ENCODE measurements around the gene JPT2. TPM values are rescaled to one million over a fixed set of nuclear protein-coding genes. Genes with fewer than 3 reads are reported as not detected.
"Not testable (repeated sequence)": the region's sequence is repeated elsewhere in the genome, so short reads cannot be mapped to it uniquely, and the experiment has no call there.

JPT2 gene
- total and polyA plus RNA-seq, 4 experiments from 2014 or later, result 4.8 to 43.1 (median 24.4) TPM

GRCh38 chr16:1691956-1692355 is 13.9 kb downstream of the JPT2 start:
- Mint-ChIP-seq H3K36me3 (peaks cover 39 to 75% of the 10 kb centered on the region in 2 donors), H3K4me3 (no peak overlapping the region), H3K27me3 (no peaks in the 10 kb centered on the region), H3K4me1 (peaks cover 0 to 18% (median 4%) of the 10 kb centered on the region in 4 donors), H3K27ac (no peak overlapping the region), H3K9me3 (no peaks in the 10 kb centered on the region)
- intact Hi-C loops (cut with micrococcal nuclease), result no loop called here
- DNase-seq, result no peak
- Histone ChIP-seq H3K4me3 (ENCODE audit: low read length in 2 of 2) (no peak overlapping the region), H3K27me3 (ENCODE audit: insufficient read depth, low read length) (no peaks in the 10 kb centered on the region), H3K36me3 (ENCODE audit: insufficient read depth, low read length) (peaks cover 52% of the 10 kb centered on the region), H3K9me3 (ENCODE audit: control insufficient read depth in 1 of 2, low read length in 2 of 2) (no peaks in the 10 kb centered on the region), H3K27ac (ENCODE audit: low read depth, low read length) (no peak overlapping the region), H3K4me1 (ENCODE audit: insufficient read depth, low read length) (no peaks in the 10 kb centered on the region)
- CTCF ChIA-PET (ENCODE audit: partially characterized antibody), result interaction anchor here (1.2 to 1.7 kb wide), 2 partner anchors 14 to 32 kb away, joined by 3 to 5 read pairs; partner anchors contain the start of gene MAPK8IP3
- POLR2A ChIA-PET (ENCODE audit: partially characterized antibody), result interaction anchor here (2.3 kb wide), 1 partner anchor 14 kb away, joined by 8 read pairs; the partner anchor contains the start of gene MAPK8IP3

DNA sequence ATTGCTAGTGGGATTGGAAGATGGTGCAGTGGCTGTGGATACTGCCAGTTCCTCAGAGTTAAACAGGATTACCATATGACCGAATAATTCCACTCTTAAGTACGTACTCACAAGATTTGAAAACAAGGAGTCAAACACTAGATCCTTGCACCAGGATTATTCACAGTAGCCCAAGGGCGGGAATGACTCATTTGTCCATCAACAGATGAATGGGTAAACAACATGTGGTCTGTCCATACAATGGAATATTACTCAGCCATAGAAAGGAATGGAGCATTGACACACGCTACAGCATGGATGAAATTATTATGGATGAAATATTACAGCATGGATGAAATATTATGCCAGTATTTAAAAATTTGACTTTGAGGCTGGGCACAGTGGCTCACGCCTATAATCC is 18.8 kb downstream of the JPT2 start:
- Histone ChIP-seq H3K36me3 (ENCODE audit: insufficient read depth, low read length) (peaks cover 29% of the 10 kb centered on the region), H3K27me3 (ENCODE audit: insufficient read depth, low read length) (no peaks in the 10 kb centered on the region), H3K27ac (ENCODE audit: low read depth, low read length) (no peak overlapping the region), H3K4me1 (ENCODE audit: insufficient read depth, low read length) (no peaks in the 10 kb centered on the region), H3K9me3 (ENCODE audit: control insufficient read depth in 1 of 2, low read length in 2 of 2) (no peaks in the 10 kb centered on the region), H3K4me3 (ENCODE audit: low read length in 2 of 2) (no peak overlapping the region)
- H3K27ac Mint-ChIP-seq, result peak overlapping the region in 1 of 7 donors; percentile 70
- no peaks in the 10 kb centered on the region for H3K9me3 Mint-ChIP-seq
- intact Hi-C loops (cut with micrococcal nuclease), result no loop called here
- DNase-seq, result no peak
- ChIA-PET CTCF (ENCODE audit: partially characterized antibody) (interaction anchor here (1.4 kb wide), 1 partner anchor 26 kb away, joined by 5 read pairs; no protein-coding TSS in a partner anchor), POLR2A (ENCODE audit: partially characterized antibody) (no interaction called here)
- no peaks in the 10 kb centered on the region for H3K27me3 Mint-ChIP-seq
- peaks cover 0 to 4% (median 0%) of the 10 kb centered on the region in 4 donors for H3K4me1 Mint-ChIP-seq
- H3K36me3 Mint-ChIP-seq, result peaks cover 43 to 63% of the 10 kb centered on the region in 2 donors
- H3K4me3 Mint-ChIP-seq, result no peak overlapping the region

- H3K27ac ChIP-seq (ENCODE audit: low read depth, low read length), result no peak overlapping the region
- H3K4me1 ChIP-seq (ENCODE audit: insufficient read depth, low read length), result no peaks in the 10 kb centered on the region
- H3K9me3 ChIP-seq (ENCODE audit: control insufficient read depth in 1 of 2, low read length in 2 of 2), result no peaks in the 10 kb centered on the region
- CTCF ChIA-PET (ENCODE audit: partially characterized antibody), result no interaction called here
- H3K27me3 Mint-ChIP-seq, result no peaks in the 10 kb centered on the region
- POLR2A ChIA-PET (ENCODE audit: partially characterized antibody), result no interaction called here
- no peak for DNase-seq
- no peaks in the 10 kb centered on the region for H3K9me3 Mint-ChIP-seq
- peaks cover 34 to 52% of the 10 kb centered on the region in 2 donors for H3K36me3 Mint-ChIP-seq
- no peak overlapping the region for H3K4me3 ChIP-seq (ENCODE audit: low read length in 2 of 2)
- no peaks in the 10 kb centered on the region for H3K27me3 ChIP-seq (ENCODE audit: insufficient read depth, low read length)
- intact Hi-C loops (cut with micrococcal nuclease), result no loop called here
- H3K4me3 Mint-ChIP-seq, result no peak overlapping the region
- no peak overlapping the region for H3K27ac Mint-ChIP-seq
- H3K36me3 ChIP-seq (ENCODE audit: insufficient read depth, low read length), result peaks cover 10% of the 10 kb centered on the region
- H3K4me1 Mint-ChIP-seq, result no peaks in the 10 kb centered on the region
Observed at GRCh38 chr16:1698680-1699079, 20.6 kb downstream of the JPT2 start.

DNA sequence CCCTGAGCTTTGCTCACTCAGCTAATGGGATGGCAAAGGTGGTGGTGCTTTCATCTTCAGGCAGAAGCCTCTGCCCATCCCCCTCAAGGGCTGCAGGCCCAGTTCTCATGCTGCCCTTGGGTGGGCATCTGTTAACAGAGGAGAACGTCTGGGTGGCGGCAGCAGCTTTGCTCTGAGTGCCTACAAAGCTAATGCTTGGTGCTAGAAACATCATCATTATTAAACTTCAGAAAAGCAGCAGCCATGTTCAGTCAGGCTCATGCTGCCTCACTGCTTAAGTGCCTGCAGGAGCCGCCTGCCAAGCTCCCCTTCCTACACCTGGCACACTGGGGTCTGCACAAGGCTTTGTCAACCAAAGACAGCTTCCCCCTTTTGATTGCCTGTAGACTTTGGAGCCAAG is 22.2 kb downstream of the JPT2 start:
- ChIA-PET POLR2A (ENCODE audit: partially characterized antibody) (no interaction called here), CTCF (ENCODE audit: partially characterized antibody) (no interaction called here)
- Mint-ChIP-seq H3K9me3 (no peaks in the 10 kb centered on the region), H3K4me3 (no peak overlapping the region), H3K36me3 (peaks cover 28 to 43% of the 10 kb centered on the region in 2 donors), H3K27ac (no peak overlapping the region), H3K4me1 (peaks cover 0 to 10% (median 5%) of the 10 kb centered on the region in 4 donors), H3K27me3 (no peaks in the 10 kb centered on the region)
- DNase-seq, result no peak
- peaks cover 8% of the 10 kb centered on the region for H3K36me3 ChIP-seq (ENCODE audit: insufficient read depth, low read length)
- no peak overlapping the region for H3K4me3 ChIP-seq (ENCODE audit: low read length in 2 of 2)
- intact Hi-C loops (cut with micrococcal nuclease), result loop anchor here (10.0 kb wide), 1 partner anchor 205 kb away; the partner anchor contains the start of gene TELO2
- peaks cover 9% of the 10 kb centered on the region for H3K4me1 ChIP-seq (ENCODE audit: insufficient read depth, low read length)
- H3K27ac ChIP-seq (ENCODE audit: low read depth, low read length), result no peak overlapping the region
- no peaks in the 10 kb centered on the region for H3K27me3 ChIP-seq (ENCODE audit: insufficient read depth, low read length)
- H3K9me3 ChIP-seq (ENCODE audit: control insufficient read depth in 1 of 2, low read length in 2 of 2), result no peaks in the 10 kb centered on the region

GRCh38 chr16:1701216-1701878 is 23.3 kb downstream of the JPT2 start:
- ChIA-PET CTCF (ENCODE audit: partially characterized antibody) (interaction anchor here (1.6 kb wide), 1 partner anchor 10 kb away, joined by 6 read pairs; no protein-coding TSS in a partner anchor), POLR2A (ENCODE audit: partially characterized antibody) (interaction anchor here (1.1 to 1.2 kb wide), 2 partner anchors 23 to 392 kb away, joined by 3 to 6 read pairs; partner anchors contain the start of gene JPT2)
- Mint-ChIP-seq H3K27me3 (no peaks in the 10 kb centered on the region), H3K4me1 (peaks cover 0 to 16% (median 5%) of the 10 kb centered on the region in 4 donors), H3K9me3 (no peaks in the 10 kb centered on the region), H3K4me3 (no peak overlapping the region), H3K36me3 (peaks cover 28 to 45% of the 10 kb centered on the region in 2 donors), H3K27ac (peak overlapping the region in 2 of 7 donors; percentile 55 to 64)
- Histone ChIP-seq H3K4me3 (ENCODE audit: low read length in 2 of 2) (no peak overlapping the region), H3K4me1 (ENCODE audit: insufficient read depth, low read length) (peaks cover 9% of the 10 kb centered on the region), H3K27ac (ENCODE audit: low read depth, low read length) (no peak overlapping the region), H3K36me3 (ENCODE audit: insufficient read depth, low read length) (peaks cover 8% of the 10 kb centered on the region), H3K27me3 (ENCODE audit: insufficient read depth, low read length) (no peaks in the 10 kb centered on the region), H3K9me3 (ENCODE audit: control insufficient read depth in 1 of 2, low read length in 2 of 2) (no peaks in the 10 kb centered on the region)
- DNase-seq, result no peak
- intact Hi-C loops (cut with micrococcal nuclease), result loop anchor here (10.0 kb wide), 1 partner anchor 207 kb away; the partner anchor contains the start of gene TELO2

- Mint-ChIP-seq H3K27ac (peak overlapping the region; percentile 95 to 100 (median 99)), H3K4me3 (peak overlapping the region; percentile 90 to 100 (median 99)), H3K36me3 (peaks cover 11 to 20% of the 10 kb centered on the region in 2 donors), H3K4me1 (peaks cover 16 to 46% (median 29%) of the 10 kb centered on the region in 4 donors)
- not testable (repeated sequence) for H3K27me3 ChIP-seq (ENCODE audit: insufficient read depth, low read length); H3K27me3 Mint-ChIP-seq; H3K9me3 ChIP-seq (ENCODE audit: control insufficient read depth in 1 of 2, low read length in 2 of 2); H3K36me3 ChIP-seq (ENCODE audit: insufficient read depth, low read length); H3K9me3 Mint-ChIP-seq; DNase-seq
- ChIA-PET CTCF (ENCODE audit: partially characterized antibody) (interaction anchor here (0.6 to 2.1 kb wide), 13 partner anchors 7 to 400 kb away, joined by 3 to 23 read pairs (median 3); partner anchors contain the start of genes JPT2, NUBP2, SPSB3 and UQCC4), POLR2A (ENCODE audit: partially characterized antibody) (interaction anchor here (0.6 to 4.3 kb wide), 28 partner anchors 7 to 1442 kb away, joined by 3 to 75 read pairs (median 4); partner anchors contain the start of genes CRAMP1, E4F1, EME2 and FAHD1)
- H3K4me3 ChIP-seq (ENCODE audit: low read length in 2 of 2), result peak overlapping the region; percentile 68 to 99
- H3K4me1 ChIP-seq (ENCODE audit: insufficient read depth, low read length), result peaks cover 40% of the 10 kb centered on the region
- H3K27ac ChIP-seq (ENCODE audit: low read depth, low read length), result peak overlapping the region; percentile 88
- intact Hi-C loops (cut with micrococcal nuclease), result loop anchor here (2.0 to 10.0 kb wide), 3 partner anchors 93 to 211 kb away; partner anchors contain the start of genes CRAMP1, IFT140 and TELO2
Observed at GRCh38 chr16:1705324-1705687, 27.2 kb downstream of the JPT2 start.

All from CD4-positive, alpha-beta memory T cell (primary cell).